H9 (cell line): ENCODE results near the gene PPA1. TPM values are rescaled to one million over a fixed set of nuclear protein-coding genes. Genes with fewer than 3 reads are reported as not detected.
A peak's percentile ranks its signal among the peaks of the same experiment; 100 is the strongest.

Experiments
- DNase-seq: peaks from one replicate; pipeline ENCODE4 v3.0.0-alpha.2; 2017
- H2AFZ ChIP-seq: one replicate; pipeline ENCODE4 v1.6.1; 2013; ENCODE audit warnings: mild to moderate bottlenecking, low read length, control low read depth, moderate library complexity
- H2AK5ac ChIP-seq: 2 replicates; pipeline ENCODE4 v1.6.1; 2013; ENCODE audit warnings: low read length, control low read depth, mixed read lengths; ENCODE audit not compliant: insufficient read length
- H2BK120ac ChIP-seq: one replicate; pipeline ENCODE4 v1.6.1; 2013; ENCODE audit warnings: low read depth, mild to moderate bottlenecking, low read length, control low read depth, inconsistent platforms; ENCODE audit not compliant: poor library complexity, severe bottlenecking
- H2BK12ac ChIP-seq: 2 replicates; pipeline ENCODE4 v1.6.1; 2013; ENCODE audit warnings: low read length, control low read depth, mixed read lengths, low read depth; ENCODE audit not compliant: insufficient read length
- H2BK15ac ChIP-seq: 2 replicates; pipeline ENCODE4 v1.6.1; 2013; ENCODE audit warnings: low read depth, low read length, control low read depth
- H2BK20ac ChIP-seq: one replicate; pipeline ENCODE4 v1.6.1; 2013; ENCODE audit warnings: low read depth, mild to moderate bottlenecking, low read length, control low read depth, inconsistent platforms; ENCODE audit not compliant: poor library complexity, severe bottlenecking
- H2BK5ac ChIP-seq: 2 replicates; pipeline ENCODE4 v1.6.1; 2013; ENCODE audit warnings: low read length, control low read depth, mixed read lengths; ENCODE audit not compliant: insufficient read length
- H3K14ac ChIP-seq: 2 replicates; pipeline ENCODE4 v1.6.1; 2013; ENCODE audit warnings: low read length, control low read depth; ENCODE audit not compliant: insufficient read depth
- H3K18ac ChIP-seq: 2 replicates; pipeline ENCODE4 v1.6.1; 2013; ENCODE audit warnings: low read depth, mild to moderate bottlenecking, mixed read lengths, low read length, control low read depth; ENCODE audit not compliant: insufficient read length
- H3K23ac ChIP-seq: 2 replicates; pipeline ENCODE4 v1.6.1; 2013; ENCODE audit warnings: low read length, control low read depth, mixed read lengths, low read depth; ENCODE audit not compliant: insufficient read length
- H3K23me2 ChIP-seq: 2 replicates; pipeline ENCODE4 v1.6.1; 2013; ENCODE audit warnings: low read depth, mild to moderate bottlenecking, mixed read lengths, low read length, control low read depth; ENCODE audit not compliant: insufficient read length, poor library complexity, severe bottlenecking
- H3K27ac ChIP-seq: 2 replicates; pipeline ENCODE4 v1.5.1; 2013; ENCODE audit warnings: low read length, control low read depth, mixed read lengths, low read depth; ENCODE audit not compliant: insufficient read length
- H3K27me3 ChIP-seq: 2 replicates; pipeline ENCODE4 v1.6.1; 2013; ENCODE audit warnings: low read length, control low read depth, inconsistent platforms; ENCODE audit not compliant: insufficient read depth
- H3K4ac ChIP-seq: 2 replicates; pipeline ENCODE4 v1.6.1; 2013; ENCODE audit warnings: low read depth, mild to moderate bottlenecking, control low read depth, inconsistent platforms, low read length, moderate library complexity
- H3K4me1 ChIP-seq: 2 replicates; pipeline ENCODE4 v1.6.1; 2013; ENCODE audit warnings: low read length, control low read depth, inconsistent platforms; ENCODE audit not compliant: insufficient read depth
- H3K4me2 ChIP-seq: 2 replicates; pipeline ENCODE4 v1.6.1; 2013; ENCODE audit warnings: low read length, control low read depth, mixed read lengths; ENCODE audit not compliant: insufficient read length, insufficient read depth
- H3K56ac ChIP-seq: 2 replicates; pipeline ENCODE4 v1.6.1; 2013; ENCODE audit warnings: low read depth, mild to moderate bottlenecking, mixed read lengths, low read length, control low read depth; ENCODE audit not compliant: insufficient read length
- H3K79me1 ChIP-seq: 2 replicates; pipeline ENCODE4 v1.6.1; 2013; ENCODE audit warnings: low read depth, mild to moderate bottlenecking, moderate library complexity, low read length, control low read depth, inconsistent platforms; ENCODE audit not compliant: insufficient read depth, poor library complexity, severe bottlenecking
- H3K79me2 ChIP-seq: 2 replicates; pipeline ENCODE4 v1.6.1; 2013; ENCODE audit warnings: low read length, control low read depth, inconsistent platforms; ENCODE audit not compliant: insufficient read depth
- H3K9ac ChIP-seq: 2 replicates; pipeline ENCODE4 v1.6.1; 2013; ENCODE audit warnings: low read length, control low read depth, mixed read lengths; ENCODE audit not compliant: insufficient read length; ENCODE audit errors: extremely low read depth
- H3K9me3 ChIP-seq: one replicate; pipeline ENCODE4 v1.6.1; 2013; ENCODE audit warnings: low read depth, low read length, inconsistent platforms; ENCODE audit not compliant: control insufficient read depth
- H3T11ph ChIP-seq: one replicate; pipeline ENCODE4 v1.6.1; 2013; ENCODE audit warnings: mild to moderate bottlenecking, low read length, control low read depth, inconsistent platforms
- H4K20me1 ChIP-seq: one replicate; pipeline ENCODE4 v1.6.1; 2013; ENCODE audit not compliant: control insufficient read depth, insufficient read length, insufficient read depth
- H4K5ac ChIP-seq: 2 replicates; pipeline ENCODE4 v1.6.1; 2013; ENCODE audit warnings: low read depth, mild to moderate bottlenecking, mixed read lengths, low read length, control low read depth; ENCODE audit not compliant: insufficient read length
- H4K8ac ChIP-seq: replicated peaks from 2 replicates; pipeline ENCODE4 v1.6.1; 2013; ENCODE audit warnings: low read length, control low read depth, mixed read lengths, low read depth; ENCODE audit not compliant: insufficient read length
- H4K91ac ChIP-seq: 2 replicates; pipeline ENCODE4 v1.6.1; 2013; ENCODE audit warnings: low read depth, mild to moderate bottlenecking, moderate library complexity, mixed read lengths, low read length, control low read depth; ENCODE audit not compliant: insufficient read length
- H3K27ac Mint-ChIP-seq, 3 experiments: 2 replicates in 2 of 3; 3 replicates in 1 of 3; pipeline ENCODE4 v1.8.0; 2020 to 2021; ENCODE audit warnings: mixed read lengths in 3 of 3, mild to moderate bottlenecking in 1 of 3, moderate library complexity in 1 of 3
- H3K27me3 Mint-ChIP-seq: 2 replicates; pipeline ENCODE4 v1.8.0; 2021; ENCODE audit warnings: low read depth, mild to moderate bottlenecking, moderate library complexity, mixed read lengths
- H3K36me3 Mint-ChIP-seq, 3 experiments: 2 replicates in 2 of 3; 3 replicates in 1 of 3; pipeline ENCODE4 v1.8.0; 2020 to 2021; ENCODE audit warnings: low read depth in 3 of 3, mixed read lengths in 3 of 3; ENCODE audit not compliant: insufficient read depth in 1 of 3
- H3K4me1 Mint-ChIP-seq, 2 experiments: 2 replicates each; pipeline ENCODE4 v1.8.0; 2020; ENCODE audit warnings: mixed read lengths in 2 of 2
- H3K4me3 Mint-ChIP-seq, 2 experiments: 2 replicates in 1 of 2; 3 replicates in 1 of 2; pipeline ENCODE4 v1.8.0; 2020 to 2021; ENCODE audit warnings: mild to moderate bottlenecking in 2 of 2, mixed read lengths in 2 of 2, moderate library complexity in 1 of 2
- H3K9me3 Mint-ChIP-seq, 2 experiments: 2 replicates in 1 of 2; 3 replicates in 1 of 2; pipeline ENCODE4 v1.8.0; 2020; ENCODE audit warnings: mild to moderate bottlenecking in 2 of 2, mixed read lengths in 2 of 2, moderate library complexity in 1 of 2
- CTCF ChIP-seq: fragments of 200-600 bp; sonication (generic); conservative IDR thresholded peaks from 3 replicates; pipeline ENCODE4 v1.8.0; 2021; ENCODE audit warnings: antibody characterized with exemption, mild to moderate bottlenecking
- WGBS: extraction: QIAGEN DNeasy Blood & Tissue Kit; methylation state at CpG from one replicate; pipeline ENCODE4 v1.1.7; 2013; ENCODE audit warnings: missing lambda C conversion rate, low lambda C conversion rate, mixed read lengths; ENCODE audit not compliant: insufficient read length; ENCODE audit errors: extremely low coverage; 5-methylcytosine and 5-hydroxymethylcytosine counted together
- total RNA-seq: library from RNA; stranded (reverse); gene quantifications from 2 replicates; pipeline ENCODE4 v1.2.1, GENCODE V29; 2021

The PPA1 gene
- total RNA-seq, 1 experiment from 2014 or later, result 115 TPM

- Histone ChIP-seq H3K4ac (no peak overlapping the region), H2BK20ac (no peak overlapping the region), H3K9ac (no peak overlapping the region), H3K79me2 (no peaks in the 10 kb centered on the region), H3K14ac (no peak overlapping the region), H4K8ac (no peak overlapping the region), H2BK5ac (no peak overlapping the region), H2BK12ac (no peak overlapping the region), H4K5ac (no peak overlapping the region), H3K27ac (no peak overlapping the region), H3K56ac (no peak overlapping the region), H3K23me2 (no peaks in the 10 kb centered on the region), H2AK5ac (no peak overlapping the region), H3K18ac (no peak overlapping the region), H2BK15ac (no peak overlapping the region), H3K4me2 (no peak overlapping the region), H2AFZ (no peak overlapping the region), H3T11ph (no peak overlapping the region), H3K79me1 (no peaks in the 10 kb centered on the region), H3K27me3 (no peaks in the 10 kb centered on the region), H4K20me1 (no peaks in the 10 kb centered on the region), H3K23ac (no peak overlapping the region), H3K9me3 (no peaks in the 10 kb centered on the region), H4K91ac (no peak overlapping the region), H2BK120ac (no peak overlapping the region), H3K4me1 (no peaks in the 10 kb centered on the region)
- Mint-ChIP-seq H3K27ac (0 out of 7 replicates have a peak overlapping the region, but pooled peaks of 1 of the 3 experiments have one; percentile 5), H3K4me3 (no peak overlapping the region), H3K9me3 (no peaks in the 10 kb centered on the region), H3K4me1 (no peaks in the 10 kb centered on the region), H3K27me3 (peaks cover 2% of the 10 kb centered on the region; the same call in 1 of the 2 replicates), H3K36me3 (peaks cover 3 to 11% (median 3%) of the 10 kb centered on the region in 3 experiments; a peak in 5 of 7 replicates)
- DNase-seq, result no peak
- TF ChIP-seq CTCF, result no peak
- WGBS, result no CpG with 5 or more reads among the region's 7 CpGs
Measured at GRCh38 chr10:70193391-70193844, 39.8 kb downstream of the PPA1 start.
